LNCaP clone FGC (cell line): ENCODE data around the gene UCHL3.

ENCODE experiments used
- DNase-seq: peaks from one replicate; pipeline ENCODE4 v3.0.0-alpha.2; 2011; ENCODE audit warnings: low read depth
- H3K4me3 ChIP-seq: 2 replicates; pipeline ENCODE4 v1.5.1; 2011; ENCODE audit warnings: mild to moderate bottlenecking, low read depth, low read length, control low read depth
- CTCF ChIP-seq: IDR thresholded peaks from 2 replicates; pipeline ENCODE4 v1.5.1; 2012; ENCODE audit warnings: mild to moderate bottlenecking; ENCODE audit not compliant: control insufficient read depth, insufficient read depth; ENCODE audit errors: extremely low read depth

The UCHL3 gene

GRCh38 chr13:75637181-75637750 is 87.7 kb downstream of the UCHL3 start:
- no peak for TF ChIP-seq CTCF
- H3K4me3 ChIP-seq, result no peak overlapping the region
- no peak for DNase-seq

GRCh38 chr13:75639454-75639853 is 89.9 kb downstream of the UCHL3 start:
- no peak for DNase-seq
- TF ChIP-seq CTCF, result no peak
- H3K4me3 ChIP-seq, result no peak overlapping the region

DNA sequence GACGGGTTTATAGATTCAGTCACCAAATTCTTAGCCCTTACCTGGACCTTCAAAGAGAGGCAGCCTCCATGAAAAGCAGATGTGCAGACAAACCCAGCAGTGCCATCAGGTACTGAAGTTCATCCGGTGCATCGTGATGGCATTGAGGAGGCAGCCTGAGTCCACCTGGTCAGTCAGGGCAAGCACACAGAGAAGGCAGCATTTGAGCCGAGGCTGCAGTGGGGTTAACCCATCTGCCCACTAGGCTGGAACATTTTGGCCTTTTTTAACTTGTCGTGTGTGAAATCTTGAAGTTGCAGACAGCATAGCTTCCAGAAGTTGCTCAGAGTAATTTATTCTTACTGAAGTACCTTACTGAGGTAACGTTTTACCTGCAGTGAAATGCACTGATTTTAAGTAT is 91.4 kb downstream of the UCHL3 start:
- no peak overlapping the region for H3K4me3 ChIP-seq
- no peak for TF ChIP-seq CTCF
- no peak for DNase-seq

DNA sequence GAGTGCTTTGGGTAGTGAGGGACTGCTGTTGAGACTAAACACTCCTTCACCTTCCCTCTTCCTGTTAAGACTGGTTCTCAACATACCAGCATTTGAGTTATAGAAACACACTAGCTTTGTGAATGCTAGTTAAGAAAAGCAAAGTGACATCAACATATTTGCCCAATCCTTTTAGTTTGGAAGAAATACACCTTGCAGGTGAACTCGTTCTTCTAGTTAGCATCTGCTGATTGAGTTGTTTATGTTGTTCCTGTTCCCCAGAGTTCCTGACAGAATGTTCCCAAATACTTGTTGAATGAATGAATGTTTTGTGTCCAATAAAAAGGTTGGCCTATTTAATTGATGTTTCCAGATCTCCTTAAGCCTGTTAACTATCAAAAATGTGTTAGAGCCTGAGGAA is 93.6 kb downstream of the UCHL3 start:
- no peak overlapping the region for H3K4me3 ChIP-seq
- peak; percentile 23 for DNase-seq
- TF ChIP-seq CTCF, result no peak

- TF ChIP-seq CTCF, result no peak
These were observed 94.1 kb downstream of the UCHL3 start for GRCh38 chr13:75643693-75644092.

DNA sequence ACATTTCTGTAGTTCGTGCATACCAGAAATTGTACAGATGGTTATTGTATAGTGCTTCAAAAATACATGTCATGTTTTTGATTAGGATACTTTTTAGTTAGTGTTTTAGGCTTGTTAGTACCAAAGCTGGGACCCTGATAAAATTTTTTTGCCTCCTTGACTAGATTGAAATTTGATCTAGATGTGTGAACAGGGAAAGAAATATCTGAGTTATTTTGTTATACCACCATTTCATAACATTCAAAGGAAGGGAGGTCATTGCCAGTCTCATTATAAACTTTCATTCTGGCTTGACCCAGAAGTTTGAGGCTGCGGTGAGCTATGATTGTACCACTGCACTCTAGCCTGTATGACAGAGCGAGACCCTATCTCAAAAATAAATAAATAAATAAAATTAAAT is 95.5 kb downstream of the UCHL3 start:
- no peak overlapping the region for H3K4me3 ChIP-seq
- TF ChIP-seq CTCF, result no peak
- no peak for DNase-seq

More at GRCh38 chr13:75643693-75644092, 94.1 kb downstream of the UCHL3 start:
- no peak overlapping the region for H3K4me3 ChIP-seq
- DNase-seq, result no peak

GRCh38 chr13:75647126-75647784 is 97.7 kb downstream of the UCHL3 start:
- no peak overlapping the region for H3K4me3 ChIP-seq
- TF ChIP-seq CTCF, result no peak
- no peak for DNase-seq
